ENCODE measurements around the gene SLC35B4. TPM values are rescaled to one million over a fixed set of nuclear protein-coding genes. Genes with fewer than 3 reads are reported as not detected.
"Not testable (repeated sequence)": the region's sequence is repeated elsewhere in the genome, so short reads cannot be mapped to it uniquely, and the experiment has no call there.

Gene SLC35B4
- total RNA-seq, 1 donor from 2014 or later, result 22.8 TPM

GRCh38 chr7:134300988-134301387 is 15.7 kb downstream of the SLC35B4 start:
- Mint-ChIP-seq H3K4me3 (ENCODE audit: low read depth) (no peak overlapping the region), H3K9me3 (no peaks in the 10 kb centered on the region), H3K27me3 (ENCODE audit: low read depth) (no peaks in the 10 kb centered on the region), H3K27ac (no peak overlapping the region), H3K4me1 (ENCODE audit: low read depth) (no peaks in the 10 kb centered on the region), H3K36me3 (ENCODE audit: low read depth) (peaks cover 44% of the 10 kb centered on the region)
- DNase-seq (ENCODE audit: low spot score), result no peak
- intact Hi-C loops (cut with micrococcal nuclease), result no loop called here

- no peak for DNase-seq (ENCODE audit: low spot score)
- no peaks in the 10 kb centered on the region for H3K27me3 Mint-ChIP-seq (ENCODE audit: low read depth)
- peaks cover 36% of the 10 kb centered on the region for H3K36me3 Mint-ChIP-seq (ENCODE audit: low read depth)
- no peaks in the 10 kb centered on the region for H3K9me3 Mint-ChIP-seq
- no peak overlapping the region for H3K4me3 Mint-ChIP-seq (ENCODE audit: low read depth)
- H3K4me1 Mint-ChIP-seq (ENCODE audit: low read depth), result no peaks in the 10 kb centered on the region
- intact Hi-C loops (cut with micrococcal nuclease), result no loop called here
- H3K27ac Mint-ChIP-seq, result no peak overlapping the region
These were observed 17.6 kb downstream of the SLC35B4 start for GRCh38 chr7:134298902-134299683.

- H3K27me3 Mint-ChIP-seq (ENCODE audit: low read depth), result no peaks in the 10 kb centered on the region
- intact Hi-C loops (cut with micrococcal nuclease), result no loop called here
- H3K36me3 Mint-ChIP-seq (ENCODE audit: low read depth), result peaks cover 30% of the 10 kb centered on the region
- no peak overlapping the region for H3K4me3 Mint-ChIP-seq (ENCODE audit: low read depth)
- H3K4me1 Mint-ChIP-seq (ENCODE audit: low read depth), result no peaks in the 10 kb centered on the region
- no peaks in the 10 kb centered on the region for H3K9me3 Mint-ChIP-seq
- no peak overlapping the region for H3K27ac Mint-ChIP-seq
- DNase-seq (ENCODE audit: low spot score), result no peak
These were observed 19.2 kb downstream of the SLC35B4 start for GRCh38 chr7:134297489-134297888.

- peaks cover 18% of the 10 kb centered on the region for H3K36me3 Mint-ChIP-seq (ENCODE audit: low read depth)
- H3K27ac Mint-ChIP-seq; intact Hi-C loops (cut with micrococcal nuclease); H3K4me1 Mint-ChIP-seq (ENCODE audit: low read depth); H3K4me3 Mint-ChIP-seq (ENCODE audit: low read depth); H3K9me3 Mint-ChIP-seq; DNase-seq (ENCODE audit: low spot score); H3K27me3 Mint-ChIP-seq (ENCODE audit: low read depth): not testable (repeated sequence)
These were observed 20.7 kb downstream of the SLC35B4 start for GRCh38 chr7:134295982-134296381.

- Mint-ChIP-seq H3K4me1 (ENCODE audit: low read depth) (no peaks in the 10 kb centered on the region), H3K27ac (no peak overlapping the region), H3K27me3 (ENCODE audit: low read depth) (no peaks in the 10 kb centered on the region), H3K9me3 (no peaks in the 10 kb centered on the region), H3K4me3 (ENCODE audit: low read depth) (no peak overlapping the region), H3K36me3 (ENCODE audit: low read depth) (peaks cover 10% of the 10 kb centered on the region)
- no peak for DNase-seq (ENCODE audit: low spot score)
- intact Hi-C loops (cut with micrococcal nuclease), result no loop called here
These were observed 23.6 kb downstream of the SLC35B4 start for GRCh38 chr7:134293002-134293740.

- Mint-ChIP-seq H3K9me3 (no peaks in the 10 kb centered on the region), H3K27ac (no peak overlapping the region), H3K4me3 (ENCODE audit: low read depth) (no peak overlapping the region), H3K4me1 (ENCODE audit: low read depth) (no peaks in the 10 kb centered on the region), H3K27me3 (ENCODE audit: low read depth) (no peaks in the 10 kb centered on the region), H3K36me3 (ENCODE audit: low read depth) (no peaks in the 10 kb centered on the region)
- DNase-seq (ENCODE audit: low spot score), result no peak
- intact Hi-C loops (cut with micrococcal nuclease), result no loop called here
These were observed 26.4 kb downstream of the SLC35B4 start for GRCh38 chr7:134290286-134290685.

- Mint-ChIP-seq H3K27ac (no peak overlapping the region), H3K4me3 (ENCODE audit: low read depth) (no peak overlapping the region), H3K4me1 (ENCODE audit: low read depth) (no peaks in the 10 kb centered on the region), H3K36me3 (ENCODE audit: low read depth) (no peaks in the 10 kb centered on the region), H3K27me3 (ENCODE audit: low read depth) (no peaks in the 10 kb centered on the region), H3K9me3 (no peaks in the 10 kb centered on the region)
- intact Hi-C loops (cut with micrococcal nuclease), result no loop called here
- no peak for DNase-seq (ENCODE audit: low spot score)
These were observed 26.9 kb downstream of the SLC35B4 start for GRCh38 chr7:134289841-134290240.

GRCh38 chr7:134289423-134289822 is 27.3 kb downstream of the SLC35B4 start:
- H3K36me3 Mint-ChIP-seq (ENCODE audit: low read depth), result no peaks in the 10 kb centered on the region
- no peak overlapping the region for H3K4me3 Mint-ChIP-seq (ENCODE audit: low read depth)
- H3K4me1 Mint-ChIP-seq (ENCODE audit: low read depth), result no peaks in the 10 kb centered on the region
- H3K27ac Mint-ChIP-seq, result no peak overlapping the region
- H3K27me3 Mint-ChIP-seq (ENCODE audit: low read depth), result no peaks in the 10 kb centered on the region
- intact Hi-C loops (cut with micrococcal nuclease), result no loop called here
- DNase-seq (ENCODE audit: low spot score), result no peak
- no peaks in the 10 kb centered on the region for H3K9me3 Mint-ChIP-seq

- intact Hi-C loops (cut with micrococcal nuclease), result no loop called here
- Mint-ChIP-seq H3K4me3 (ENCODE audit: low read depth) (no peak overlapping the region), H3K9me3 (no peaks in the 10 kb centered on the region), H3K4me1 (ENCODE audit: low read depth) (no peaks in the 10 kb centered on the region), H3K36me3 (ENCODE audit: low read depth) (no peaks in the 10 kb centered on the region), H3K27ac (no peak overlapping the region), H3K27me3 (ENCODE audit: low read depth) (peaks cover 2% of the 10 kb centered on the region)
- no peak for DNase-seq (ENCODE audit: low spot score)
These were observed 28.6 kb downstream of the SLC35B4 start for GRCh38 chr7:134287916-134288659.

GRCh38 chr7:134284952-134285351 is 31.8 kb downstream of the SLC35B4 start:
- H3K27me3 Mint-ChIP-seq (ENCODE audit: low read depth), result peaks cover 7% of the 10 kb centered on the region
- no peaks in the 10 kb centered on the region for H3K36me3 Mint-ChIP-seq (ENCODE audit: low read depth)
- H3K4me1 Mint-ChIP-seq (ENCODE audit: low read depth), result no peaks in the 10 kb centered on the region
- intact Hi-C loops (cut with micrococcal nuclease), result no loop called here
- no peak for DNase-seq (ENCODE audit: low spot score)
- H3K9me3 Mint-ChIP-seq, result no peaks in the 10 kb centered on the region
- H3K27ac Mint-ChIP-seq, result no peak overlapping the region
- no peak overlapping the region for H3K4me3 Mint-ChIP-seq (ENCODE audit: low read depth)

- intact Hi-C loops (cut with micrococcal nuclease), result no loop called here
- Mint-ChIP-seq H3K4me1 (ENCODE audit: low read depth) (no peaks in the 10 kb centered on the region), H3K27me3 (ENCODE audit: low read depth) (peaks cover 11% of the 10 kb centered on the region), H3K36me3 (ENCODE audit: low read depth) (no peaks in the 10 kb centered on the region), H3K9me3 (no peaks in the 10 kb centered on the region), H3K27ac (no peak overlapping the region), H3K4me3 (ENCODE audit: low read depth) (no peak overlapping the region)
- no peak for DNase-seq (ENCODE audit: low spot score)
These were observed 32.7 kb downstream of the SLC35B4 start for GRCh38 chr7:134284011-134284410.

GRCh38 chr7:134280508-134280907 is 36.2 kb downstream of the SLC35B4 start:
- no peak for DNase-seq (ENCODE audit: low spot score)
- no peak overlapping the region for H3K4me3 Mint-ChIP-seq (ENCODE audit: low read depth)
- peaks cover 11% of the 10 kb centered on the region for H3K27me3 Mint-ChIP-seq (ENCODE audit: low read depth)
- H3K36me3 Mint-ChIP-seq (ENCODE audit: low read depth), result no peaks in the 10 kb centered on the region
- H3K4me1 Mint-ChIP-seq (ENCODE audit: low read depth), result no peaks in the 10 kb centered on the region
- intact Hi-C loops (cut with micrococcal nuclease), result no loop called here
- H3K9me3 Mint-ChIP-seq, result no peaks in the 10 kb centered on the region
- H3K27ac Mint-ChIP-seq, result no peak overlapping the region

GRCh38 chr7:134279898-134280297 is 36.8 kb downstream of the SLC35B4 start:
- H3K9me3 Mint-ChIP-seq, result no peaks in the 10 kb centered on the region
- no peak overlapping the region for H3K4me3 Mint-ChIP-seq (ENCODE audit: low read depth)
- intact Hi-C loops (cut with micrococcal nuclease), result no loop called here
- no peak for DNase-seq (ENCODE audit: low spot score)
- peaks cover 15% of the 10 kb centered on the region for H3K27me3 Mint-ChIP-seq (ENCODE audit: low read depth)
- H3K36me3 Mint-ChIP-seq (ENCODE audit: low read depth), result no peaks in the 10 kb centered on the region
- no peaks in the 10 kb centered on the region for H3K4me1 Mint-ChIP-seq (ENCODE audit: low read depth)
- no peak overlapping the region for H3K27ac Mint-ChIP-seq
